H9 (cell line): Measurements from ENCODE around the gene CCDC7. TPM values are rescaled to one million over a fixed set of nuclear protein-coding genes. Genes with fewer than 3 reads are reported as not detected.

Experiments used
- DNase-seq: peaks from one replicate; pipeline ENCODE4 v3.0.0-alpha.2; 2017
- H2AFZ ChIP-seq: one replicate; pipeline ENCODE4 v1.6.1; 2013; ENCODE audit warnings: mild to moderate bottlenecking, low read length, control low read depth, moderate library complexity
- H2AK5ac ChIP-seq: 2 replicates; pipeline ENCODE4 v1.6.1; 2013; ENCODE audit warnings: low read length, control low read depth, mixed read lengths; ENCODE audit not compliant: insufficient read length
- H2BK120ac ChIP-seq: one replicate; pipeline ENCODE4 v1.6.1; 2013; ENCODE audit warnings: low read depth, mild to moderate bottlenecking, low read length, control low read depth, inconsistent platforms; ENCODE audit not compliant: poor library complexity, severe bottlenecking
- H2BK12ac ChIP-seq: 2 replicates; pipeline ENCODE4 v1.6.1; 2013; ENCODE audit warnings: low read length, control low read depth, mixed read lengths, low read depth; ENCODE audit not compliant: insufficient read length
- H2BK15ac ChIP-seq: 2 replicates; pipeline ENCODE4 v1.6.1; 2013; ENCODE audit warnings: low read depth, low read length, control low read depth
- H2BK20ac ChIP-seq: one replicate; pipeline ENCODE4 v1.6.1; 2013; ENCODE audit warnings: low read depth, mild to moderate bottlenecking, low read length, control low read depth, inconsistent platforms; ENCODE audit not compliant: poor library complexity, severe bottlenecking
- H2BK5ac ChIP-seq: 2 replicates; pipeline ENCODE4 v1.6.1; 2013; ENCODE audit warnings: low read length, control low read depth, mixed read lengths; ENCODE audit not compliant: insufficient read length
- H3K14ac ChIP-seq: 2 replicates; pipeline ENCODE4 v1.6.1; 2013; ENCODE audit warnings: low read length, control low read depth; ENCODE audit not compliant: insufficient read depth
- H3K18ac ChIP-seq: 2 replicates; pipeline ENCODE4 v1.6.1; 2013; ENCODE audit warnings: low read depth, mild to moderate bottlenecking, mixed read lengths, low read length, control low read depth; ENCODE audit not compliant: insufficient read length
- H3K23ac ChIP-seq: 2 replicates; pipeline ENCODE4 v1.6.1; 2013; ENCODE audit warnings: low read length, control low read depth, mixed read lengths, low read depth; ENCODE audit not compliant: insufficient read length
- H3K23me2 ChIP-seq: 2 replicates; pipeline ENCODE4 v1.6.1; 2013; ENCODE audit warnings: low read depth, mild to moderate bottlenecking, mixed read lengths, low read length, control low read depth; ENCODE audit not compliant: insufficient read length, poor library complexity, severe bottlenecking
- H3K27ac ChIP-seq: 2 replicates; pipeline ENCODE4 v1.5.1; 2013; ENCODE audit warnings: low read length, control low read depth, mixed read lengths, low read depth; ENCODE audit not compliant: insufficient read length
- H3K27me3 ChIP-seq: 2 replicates; pipeline ENCODE4 v1.6.1; 2013; ENCODE audit warnings: low read length, control low read depth, inconsistent platforms; ENCODE audit not compliant: insufficient read depth
- H3K4ac ChIP-seq: 2 replicates; pipeline ENCODE4 v1.6.1; 2013; ENCODE audit warnings: low read depth, mild to moderate bottlenecking, control low read depth, inconsistent platforms, low read length, moderate library complexity
- H3K4me1 ChIP-seq: 2 replicates; pipeline ENCODE4 v1.6.1; 2013; ENCODE audit warnings: low read length, control low read depth, inconsistent platforms; ENCODE audit not compliant: insufficient read depth
- H3K4me2 ChIP-seq: 2 replicates; pipeline ENCODE4 v1.6.1; 2013; ENCODE audit warnings: low read length, control low read depth, mixed read lengths; ENCODE audit not compliant: insufficient read length, insufficient read depth
- H3K56ac ChIP-seq: 2 replicates; pipeline ENCODE4 v1.6.1; 2013; ENCODE audit warnings: low read depth, mild to moderate bottlenecking, mixed read lengths, low read length, control low read depth; ENCODE audit not compliant: insufficient read length
- H3K79me1 ChIP-seq: 2 replicates; pipeline ENCODE4 v1.6.1; 2013; ENCODE audit warnings: low read depth, mild to moderate bottlenecking, moderate library complexity, low read length, control low read depth, inconsistent platforms; ENCODE audit not compliant: insufficient read depth, poor library complexity, severe bottlenecking
- H3K79me2 ChIP-seq: 2 replicates; pipeline ENCODE4 v1.6.1; 2013; ENCODE audit warnings: low read length, control low read depth, inconsistent platforms; ENCODE audit not compliant: insufficient read depth
- H3K9ac ChIP-seq: 2 replicates; pipeline ENCODE4 v1.6.1; 2013; ENCODE audit warnings: low read length, control low read depth, mixed read lengths; ENCODE audit not compliant: insufficient read length; ENCODE audit errors: extremely low read depth
- H3K9me3 ChIP-seq: one replicate; pipeline ENCODE4 v1.6.1; 2013; ENCODE audit warnings: low read depth, low read length, inconsistent platforms; ENCODE audit not compliant: control insufficient read depth
- H3T11ph ChIP-seq: one replicate; pipeline ENCODE4 v1.6.1; 2013; ENCODE audit warnings: mild to moderate bottlenecking, low read length, control low read depth, inconsistent platforms
- H4K20me1 ChIP-seq: one replicate; pipeline ENCODE4 v1.6.1; 2013; ENCODE audit not compliant: control insufficient read depth, insufficient read length, insufficient read depth
- H4K5ac ChIP-seq: 2 replicates; pipeline ENCODE4 v1.6.1; 2013; ENCODE audit warnings: low read depth, mild to moderate bottlenecking, mixed read lengths, low read length, control low read depth; ENCODE audit not compliant: insufficient read length
- H4K8ac ChIP-seq: replicated peaks from 2 replicates; pipeline ENCODE4 v1.6.1; 2013; ENCODE audit warnings: low read length, control low read depth, mixed read lengths, low read depth; ENCODE audit not compliant: insufficient read length
- H4K91ac ChIP-seq: 2 replicates; pipeline ENCODE4 v1.6.1; 2013; ENCODE audit warnings: low read depth, mild to moderate bottlenecking, moderate library complexity, mixed read lengths, low read length, control low read depth; ENCODE audit not compliant: insufficient read length
- H3K27ac Mint-ChIP-seq, 3 experiments: 2 replicates in 2 of 3; 3 replicates in 1 of 3; pipeline ENCODE4 v1.8.0; 2020 to 2021; ENCODE audit warnings: mixed read lengths in 3 of 3, mild to moderate bottlenecking in 1 of 3, moderate library complexity in 1 of 3
- H3K27me3 Mint-ChIP-seq: 2 replicates; pipeline ENCODE4 v1.8.0; 2021; ENCODE audit warnings: low read depth, mild to moderate bottlenecking, moderate library complexity, mixed read lengths
- H3K36me3 Mint-ChIP-seq, 3 experiments: 2 replicates in 2 of 3; 3 replicates in 1 of 3; pipeline ENCODE4 v1.8.0; 2020 to 2021; ENCODE audit warnings: low read depth in 3 of 3, mixed read lengths in 3 of 3; ENCODE audit not compliant: insufficient read depth in 1 of 3
- H3K4me1 Mint-ChIP-seq, 2 experiments: 2 replicates each; pipeline ENCODE4 v1.8.0; 2020; ENCODE audit warnings: mixed read lengths in 2 of 2
- H3K4me3 Mint-ChIP-seq, 2 experiments: 2 replicates in 1 of 2; 3 replicates in 1 of 2; pipeline ENCODE4 v1.8.0; 2020 to 2021; ENCODE audit warnings: mild to moderate bottlenecking in 2 of 2, mixed read lengths in 2 of 2, moderate library complexity in 1 of 2
- H3K9me3 Mint-ChIP-seq, 2 experiments: 2 replicates in 1 of 2; 3 replicates in 1 of 2; pipeline ENCODE4 v1.8.0; 2020; ENCODE audit warnings: mild to moderate bottlenecking in 2 of 2, mixed read lengths in 2 of 2, moderate library complexity in 1 of 2
- WGBS: extraction: QIAGEN DNeasy Blood & Tissue Kit; methylation state at CpG from one replicate; pipeline ENCODE4 v1.1.7; 2013; ENCODE audit warnings: missing lambda C conversion rate, low lambda C conversion rate, mixed read lengths; ENCODE audit not compliant: insufficient read length; ENCODE audit errors: extremely low coverage; 5-methylcytosine and 5-hydroxymethylcytosine counted together
- total RNA-seq: library from RNA; stranded (reverse); gene quantifications from 2 replicates; pipeline ENCODE4 v1.2.1, GENCODE V29; 2021
- TF ChIP-seq, protein P1 (sequence below): fragments of 200-600 bp; sonication (generic); conservative IDR thresholded peaks from 3 replicates; pipeline ENCODE4 v1.8.0; 2021; ENCODE audit warnings: antibody characterized with exemption, mild to moderate bottlenecking

CCDC7 gene
- total RNA-seq, 1 experiment from 2014 or later: 1.6 TPM

DNA sequence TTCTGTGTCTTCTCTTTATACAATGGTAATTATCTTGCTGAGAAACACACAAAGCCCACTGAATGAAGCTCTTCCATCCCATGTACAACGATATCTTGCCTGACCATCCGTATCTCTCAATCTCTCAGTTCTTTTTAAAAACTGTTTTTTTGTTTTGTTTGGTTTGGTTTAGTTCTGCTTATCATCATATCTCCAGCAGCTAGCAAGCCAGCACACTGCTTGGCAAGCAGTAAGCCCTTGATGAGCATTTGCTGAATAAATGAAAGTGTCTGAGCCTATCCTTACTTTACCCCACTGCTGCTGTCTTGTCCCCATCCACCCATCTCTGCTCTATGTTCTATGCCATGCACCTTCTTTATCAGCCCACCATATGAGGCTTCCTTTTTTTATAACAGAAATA, 477.9 kb downstream of the CCDC7 start:
- H3K4me2 ChIP-seq: no peak overlapping the region
- no peaks in the 10 kb centered on the region for H3K4me1 ChIP-seq
- no peak overlapping the region for H2BK20ac ChIP-seq
- H2BK5ac ChIP-seq: no peak overlapping the region
- no peak for DNase-seq
- H3K23ac ChIP-seq: no peak overlapping the region
- no peaks in the 10 kb centered on the region for H3K23me2 ChIP-seq
- no peak overlapping the region for H2AFZ ChIP-seq
- H3K27me3 ChIP-seq: no peaks in the 10 kb centered on the region
- H4K5ac ChIP-seq: no peak overlapping the region
- no CpG with 5 or more reads among the region's 2 CpGs for WGBS
- no peak overlapping the region for H3K14ac ChIP-seq
- H4K91ac ChIP-seq: no peak overlapping the region
- H2BK15ac ChIP-seq: no peak overlapping the region
- H3K27ac ChIP-seq: no peak overlapping the region
- no peak overlapping the region for H3K56ac ChIP-seq
- no peak overlapping the region for H4K8ac ChIP-seq
- Mint-ChIP-seq H3K36me3 (peaks cover 61 to 88% (median 78%) of the 10 kb centered on the region in 3 experiments), H3K27me3 (no peaks in the 10 kb centered on the region), H3K27ac (peak overlapping the region in 1 of 3 experiments; percentile 2; a peak in 2 of 7 replicates), H3K4me3 (no peak overlapping the region), H3K4me1 (no peaks in the 10 kb centered on the region), H3K9me3 (peaks cover 3 to 4% of the 10 kb centered on the region in 2 experiments; a peak in 2 of 5 replicates)
- no peak overlapping the region for H3K9ac ChIP-seq
- H3K18ac ChIP-seq: no peak overlapping the region
- TF ChIP-seq, protein P1, sequence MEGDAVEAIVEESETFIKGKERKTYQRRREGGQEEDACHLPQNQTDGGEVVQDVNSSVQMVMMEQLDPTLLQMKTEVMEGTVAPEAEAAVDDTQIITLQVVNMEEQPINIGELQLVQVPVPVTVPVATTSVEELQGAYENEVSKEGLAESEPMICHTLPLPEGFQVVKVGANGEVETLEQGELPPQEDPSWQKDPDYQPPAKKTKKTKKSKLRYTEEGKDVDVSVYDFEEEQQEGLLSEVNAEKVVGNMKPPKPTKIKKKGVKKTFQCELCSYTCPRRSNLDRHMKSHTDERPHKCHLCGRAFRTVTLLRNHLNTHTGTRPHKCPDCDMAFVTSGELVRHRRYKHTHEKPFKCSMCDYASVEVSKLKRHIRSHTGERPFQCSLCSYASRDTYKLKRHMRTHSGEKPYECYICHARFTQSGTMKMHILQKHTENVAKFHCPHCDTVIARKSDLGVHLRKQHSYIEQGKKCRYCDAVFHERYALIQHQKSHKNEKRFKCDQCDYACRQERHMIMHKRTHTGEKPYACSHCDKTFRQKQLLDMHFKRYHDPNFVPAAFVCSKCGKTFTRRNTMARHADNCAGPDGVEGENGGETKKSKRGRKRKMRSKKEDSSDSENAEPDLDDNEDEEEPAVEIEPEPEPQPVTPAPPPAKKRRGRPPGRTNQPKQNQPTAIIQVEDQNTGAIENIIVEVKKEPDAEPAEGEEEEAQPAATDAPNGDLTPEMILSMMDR: no peak
- H2BK12ac ChIP-seq: no peak overlapping the region
- H2AK5ac ChIP-seq: no peak overlapping the region
- H4K20me1 ChIP-seq: no peaks in the 10 kb centered on the region
- no peaks in the 10 kb centered on the region for H3K79me1 ChIP-seq
- H2BK120ac ChIP-seq: no peak overlapping the region
- H3K9me3 ChIP-seq: no peaks in the 10 kb centered on the region
- no peak overlapping the region for H3K4ac ChIP-seq
- 0 out of 2 replicates have a peak, but pooled peaks cover 1% of the 10 kb centered on the region for H3K79me2 ChIP-seq
- no peak overlapping the region for H3T11ph ChIP-seq

Other genes starting within 250 kb of the CCDC7 start
- 32.5 and 33.5 TPM in 2 replicates for gene EPC1, start 99.0 kb upstream of the CCDC7 start, total RNA-seq